Measurements from ENCODE around the gene MKI67.

The MKI67 gene

GRCh38 chr10:128077155-128077875 lies 48.9 kb downstream of the MKI67 start:
- no peak overlapping the region for H3K9ac ChIP-seq (ENCODE audit: low read depth in 1 of 2, low read length in 2 of 2)
- H3K4me3 ChIP-seq (ENCODE audit: low read depth in 1 of 2, low read length in 2 of 2), result no peak overlapping the region
- no peaks in the 10 kb centered on the region for H3K9me3 ChIP-seq (ENCODE audit: control insufficient read depth in 1 of 2, low read length in 2 of 2)
- H3K36me3 ChIP-seq (ENCODE audit: control insufficient read depth in 1 of 2, insufficient read depth in 2 of 2, low read length in 2 of 2), result peaks cover 45 to 79% of the 10 kb centered on the region in 2 donors
- H3K27ac ChIP-seq (ENCODE audit: low read depth, low read length), result no peak overlapping the region
- no peaks in the 10 kb centered on the region for H3K4me1 ChIP-seq (ENCODE audit: control insufficient read depth in 1 of 2, insufficient read depth in 2 of 2, low read length in 2 of 2)
- H3K27me3 ChIP-seq (ENCODE audit: control insufficient read depth in 1 of 2, insufficient read depth in 2 of 2, low read length in 2 of 2), result no peaks in the 10 kb centered on the region

- Histone ChIP-seq H3K36me3 (ENCODE audit: control insufficient read depth in 1 of 2, insufficient read depth in 2 of 2, low read length in 2 of 2) (peaks cover 52 to 85% of the 10 kb centered on the region in 2 donors), H3K9ac (ENCODE audit: low read depth in 1 of 2, low read length in 2 of 2) (no peak overlapping the region), H3K27me3 (ENCODE audit: control insufficient read depth in 1 of 2, insufficient read depth in 2 of 2, low read length in 2 of 2) (no peaks in the 10 kb centered on the region), H3K4me1 (ENCODE audit: control insufficient read depth in 1 of 2, insufficient read depth in 2 of 2, low read length in 2 of 2) (no peaks in the 10 kb centered on the region), H3K4me3 (ENCODE audit: low read depth in 1 of 2, low read length in 2 of 2) (no peak overlapping the region), H3K27ac (ENCODE audit: low read depth, low read length) (no peak overlapping the region), H3K9me3 (ENCODE audit: control insufficient read depth in 1 of 2, low read length in 2 of 2) (no peaks in the 10 kb centered on the region)
Measured at GRCh38 chr10:128074589-128074988, 51.6 kb downstream of the MKI67 start.

DNA sequence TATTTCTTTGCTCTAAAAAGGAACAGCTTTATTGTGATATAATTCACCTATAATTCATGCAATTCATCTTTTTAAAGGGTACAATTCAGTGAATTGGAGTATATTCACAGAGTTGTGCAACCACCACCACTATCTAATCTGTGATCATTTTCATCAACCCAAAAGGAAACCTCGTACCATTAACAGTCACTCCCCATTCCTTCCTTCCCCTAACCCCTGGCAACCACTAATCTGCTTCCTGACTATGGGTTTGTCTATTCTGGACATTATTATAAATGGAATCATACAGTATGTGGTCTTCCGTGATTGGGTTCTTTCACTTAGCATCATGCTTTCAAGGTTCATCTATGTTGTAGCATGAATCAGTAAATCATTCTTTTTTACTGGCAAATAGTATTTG lies 52.3 kb downstream of the MKI67 start:
- no peaks in the 10 kb centered on the region for H3K4me1 ChIP-seq (ENCODE audit: control insufficient read depth in 1 of 2, insufficient read depth in 2 of 2, low read length in 2 of 2)
- no peak overlapping the region for H3K27ac ChIP-seq (ENCODE audit: low read depth, low read length)
- H3K27me3 ChIP-seq (ENCODE audit: control insufficient read depth in 1 of 2, insufficient read depth in 2 of 2, low read length in 2 of 2), result no peaks in the 10 kb centered on the region
- H3K9ac ChIP-seq (ENCODE audit: low read depth in 1 of 2, low read length in 2 of 2), result no peak overlapping the region
- no peak overlapping the region for H3K4me3 ChIP-seq (ENCODE audit: low read depth in 1 of 2, low read length in 2 of 2)
- peaks cover 45 to 79% of the 10 kb centered on the region in 2 donors for H3K36me3 ChIP-seq (ENCODE audit: control insufficient read depth in 1 of 2, insufficient read depth in 2 of 2, low read length in 2 of 2)
- H3K9me3 ChIP-seq (ENCODE audit: control insufficient read depth in 1 of 2, low read length in 2 of 2), result no peaks in the 10 kb centered on the region

- Histone ChIP-seq H3K9ac (ENCODE audit: low read depth in 1 of 2, low read length in 2 of 2) (no peak overlapping the region), H3K27ac (ENCODE audit: low read depth, low read length) (no peak overlapping the region), H3K4me3 (ENCODE audit: low read depth in 1 of 2, low read length in 2 of 2) (no peak overlapping the region), H3K9me3 (ENCODE audit: control insufficient read depth in 1 of 2, low read length in 2 of 2) (no peaks in the 10 kb centered on the region), H3K27me3 (ENCODE audit: control insufficient read depth in 1 of 2, insufficient read depth in 2 of 2, low read length in 2 of 2) (no peaks in the 10 kb centered on the region), H3K4me1 (ENCODE audit: control insufficient read depth in 1 of 2, insufficient read depth in 2 of 2, low read length in 2 of 2) (no peaks in the 10 kb centered on the region), H3K36me3 (ENCODE audit: control insufficient read depth in 1 of 2, insufficient read depth in 2 of 2, low read length in 2 of 2) (peaks cover 45 to 79% of the 10 kb centered on the region in 2 donors)
Measured at GRCh38 chr10:128072941-128073645, 53.1 kb downstream of the MKI67 start.

- Histone ChIP-seq H3K4me3 (ENCODE audit: low read depth in 1 of 2, low read length in 2 of 2) (no peak overlapping the region), H3K9me3 (ENCODE audit: control insufficient read depth in 1 of 2, low read length in 2 of 2) (no peaks in the 10 kb centered on the region), H3K4me1 (ENCODE audit: control insufficient read depth in 1 of 2, insufficient read depth in 2 of 2, low read length in 2 of 2) (no peaks in the 10 kb centered on the region), H3K36me3 (ENCODE audit: control insufficient read depth in 1 of 2, insufficient read depth in 2 of 2, low read length in 2 of 2) (peaks cover 48 to 77% of the 10 kb centered on the region in 2 donors), H3K27ac (ENCODE audit: low read depth, low read length) (no peak overlapping the region), H3K27me3 (ENCODE audit: control insufficient read depth in 1 of 2, insufficient read depth in 2 of 2, low read length in 2 of 2) (no peaks in the 10 kb centered on the region), H3K9ac (ENCODE audit: low read depth in 1 of 2, low read length in 2 of 2) (no peak overlapping the region)
Measured at GRCh38 chr10:128072046-128072445, 54.2 kb downstream of the MKI67 start.

GRCh38 chr10:128071417-128071782 lies 54.8 kb downstream of the MKI67 start:
- H3K36me3 ChIP-seq (ENCODE audit: control insufficient read depth in 1 of 2, insufficient read depth in 2 of 2, low read length in 2 of 2), result peaks cover 55 to 77% of the 10 kb centered on the region in 2 donors
- H3K4me1 ChIP-seq (ENCODE audit: control insufficient read depth in 1 of 2, insufficient read depth in 2 of 2, low read length in 2 of 2), result no peaks in the 10 kb centered on the region
- no peaks in the 10 kb centered on the region for H3K27me3 ChIP-seq (ENCODE audit: control insufficient read depth in 1 of 2, insufficient read depth in 2 of 2, low read length in 2 of 2)
- H3K4me3 ChIP-seq (ENCODE audit: low read depth in 1 of 2, low read length in 2 of 2), result no peak overlapping the region
- H3K9me3 ChIP-seq (ENCODE audit: control insufficient read depth in 1 of 2, low read length in 2 of 2), result no peaks in the 10 kb centered on the region
- no peak overlapping the region for H3K27ac ChIP-seq (ENCODE audit: low read depth, low read length)
- H3K9ac ChIP-seq (ENCODE audit: low read depth in 1 of 2, low read length in 2 of 2), result no peak overlapping the region

DNA sequence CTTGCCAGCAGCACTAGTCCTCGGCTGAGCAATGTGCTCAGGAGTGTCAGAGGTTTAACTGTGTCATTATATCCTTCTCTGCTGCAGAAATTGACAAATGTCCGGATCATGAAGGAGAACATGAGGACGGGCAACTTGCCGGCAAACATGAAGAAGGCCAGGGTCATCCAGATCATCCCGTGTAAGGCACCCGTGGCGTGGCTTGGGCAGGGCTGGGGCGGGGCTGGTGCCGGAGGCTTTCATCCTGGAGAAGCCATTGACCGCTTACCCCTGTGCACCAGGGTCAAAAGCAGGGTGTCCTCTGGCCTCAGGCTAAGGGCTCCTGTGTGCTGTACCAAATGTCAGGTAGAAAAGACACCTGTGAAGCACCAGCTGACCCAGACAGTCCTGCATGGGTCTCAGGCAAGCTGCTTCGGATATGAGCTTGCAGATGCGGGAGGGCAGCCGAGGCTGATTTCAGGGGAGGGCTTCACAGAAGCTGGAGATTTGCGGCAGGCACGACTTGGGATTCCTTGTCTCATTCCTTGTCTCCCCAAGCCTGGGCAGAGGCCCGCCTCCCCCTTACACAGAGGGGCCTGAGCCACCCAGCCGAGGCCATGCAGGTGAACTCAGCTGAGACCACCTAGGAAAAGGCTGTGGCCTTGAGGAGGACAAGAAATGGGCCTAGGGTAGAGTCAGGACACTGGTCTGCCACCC lies 55.4 kb downstream of the MKI67 start:
- Histone ChIP-seq H3K9me3 (ENCODE audit: control insufficient read depth in 1 of 2, low read length in 2 of 2) (no peaks in the 10 kb centered on the region), H3K4me3 (ENCODE audit: low read depth in 1 of 2, low read length in 2 of 2) (no peak overlapping the region), H3K4me1 (ENCODE audit: control insufficient read depth in 1 of 2, insufficient read depth in 2 of 2, low read length in 2 of 2) (peaks cover 0 to 4% of the 10 kb centered on the region in 2 donors), H3K27ac (ENCODE audit: low read depth, low read length) (no peak overlapping the region), H3K27me3 (ENCODE audit: control insufficient read depth in 1 of 2, insufficient read depth in 2 of 2, low read length in 2 of 2) (no peaks in the 10 kb centered on the region), H3K9ac (ENCODE audit: low read depth in 1 of 2, low read length in 2 of 2) (no peak overlapping the region), H3K36me3 (ENCODE audit: control insufficient read depth in 1 of 2, insufficient read depth in 2 of 2, low read length in 2 of 2) (peaks cover 58 to 78% of the 10 kb centered on the region in 2 donors)

DNA sequence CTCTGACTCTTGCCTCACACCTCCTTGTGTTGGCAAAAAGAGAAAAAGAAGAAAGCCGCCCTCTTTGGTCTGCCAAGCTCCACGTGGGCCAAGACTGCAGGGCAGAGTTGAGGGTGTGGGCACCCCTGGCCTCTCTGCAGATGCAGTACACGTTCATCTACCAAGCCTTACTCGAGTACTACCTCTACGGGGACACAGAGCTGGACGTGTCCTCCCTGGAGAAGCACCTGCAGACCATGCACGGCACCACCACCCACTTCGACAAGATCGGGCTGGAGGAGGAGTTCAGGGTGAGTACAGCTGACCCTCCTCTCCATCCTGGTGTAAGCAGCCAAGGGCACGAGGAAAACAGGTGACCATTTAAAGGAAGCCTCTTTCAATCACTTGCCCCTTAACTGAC lies 56.1 kb downstream of the MKI67 start:
- H3K9ac ChIP-seq (ENCODE audit: low read depth in 1 of 2, low read length in 2 of 2), result no peak overlapping the region
- H3K36me3 ChIP-seq (ENCODE audit: control insufficient read depth in 1 of 2, insufficient read depth in 2 of 2, low read length in 2 of 2), result peaks cover 63 to 83% of the 10 kb centered on the region in 2 donors
- no peaks in the 10 kb centered on the region for H3K9me3 ChIP-seq (ENCODE audit: control insufficient read depth in 1 of 2, low read length in 2 of 2)
- no peak overlapping the region for H3K27ac ChIP-seq (ENCODE audit: low read depth, low read length)
- H3K27me3 ChIP-seq (ENCODE audit: control insufficient read depth in 1 of 2, insufficient read depth in 2 of 2, low read length in 2 of 2), result no peaks in the 10 kb centered on the region
- no peak overlapping the region for H3K4me3 ChIP-seq (ENCODE audit: low read depth in 1 of 2, low read length in 2 of 2)
- peaks cover 2 to 11% of the 10 kb centered on the region in 2 donors for H3K4me1 ChIP-seq (ENCODE audit: control insufficient read depth in 1 of 2, insufficient read depth in 2 of 2, low read length in 2 of 2)

DNA sequence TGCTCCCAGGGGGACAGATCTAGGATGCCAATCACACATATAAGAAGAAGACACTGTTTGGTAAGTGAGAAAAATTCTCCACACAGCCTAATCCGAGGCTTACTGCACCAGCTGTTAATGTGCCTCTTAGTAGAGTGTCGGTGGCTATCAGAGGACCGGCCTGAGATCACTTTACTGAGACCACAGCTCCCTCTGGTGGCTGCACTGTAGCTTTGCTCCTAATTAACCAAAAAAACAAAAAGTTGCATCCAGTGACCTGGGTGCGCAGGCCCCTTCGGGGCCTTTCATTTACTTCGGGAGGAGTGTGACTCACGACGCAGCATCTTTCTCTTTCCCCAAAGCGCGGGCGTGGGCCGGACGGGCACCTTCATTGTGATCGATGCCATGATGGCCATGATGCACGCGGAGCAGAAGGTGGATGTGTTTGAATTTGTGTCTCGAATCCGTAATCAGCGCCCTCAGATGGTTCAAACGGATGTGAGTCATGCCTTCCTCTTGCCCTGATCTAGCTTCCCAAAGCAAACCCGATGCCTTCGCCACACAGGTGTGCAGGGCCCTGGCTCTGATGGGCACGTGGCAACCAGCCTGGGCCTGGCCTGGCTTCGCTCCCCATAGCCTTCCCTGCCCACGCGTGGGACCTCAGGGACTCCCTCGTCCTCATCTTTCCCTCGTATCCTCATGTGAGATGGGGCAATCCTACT lies 56.7 kb downstream of the MKI67 start:
- peaks cover 59 to 84% of the 10 kb centered on the region in 2 donors for H3K36me3 ChIP-seq (ENCODE audit: control insufficient read depth in 1 of 2, insufficient read depth in 2 of 2, low read length in 2 of 2)
- no peak overlapping the region for H3K9ac ChIP-seq (ENCODE audit: low read depth in 1 of 2, low read length in 2 of 2)
- no peaks in the 10 kb centered on the region for H3K9me3 ChIP-seq (ENCODE audit: control insufficient read depth in 1 of 2, low read length in 2 of 2)
- H3K4me3 ChIP-seq (ENCODE audit: low read depth in 1 of 2, low read length in 2 of 2), result no peak overlapping the region
- H3K4me1 ChIP-seq (ENCODE audit: control insufficient read depth in 1 of 2, insufficient read depth in 2 of 2, low read length in 2 of 2), result peaks cover 6 to 16% of the 10 kb centered on the region in 2 donors
- H3K27me3 ChIP-seq (ENCODE audit: control insufficient read depth in 1 of 2, insufficient read depth in 2 of 2, low read length in 2 of 2), result no peaks in the 10 kb centered on the region
- no peak overlapping the region for H3K27ac ChIP-seq (ENCODE audit: low read depth, low read length)
